22Rv1 (cell line): ENCODE measurements around the gene SOX10.

Source experiments
- CTCF ChIP-seq: fragments of 450-650 bp; IDR thresholded peaks from 2 replicates; pipeline ENCODE4 v1.5.1; 2017; ENCODE audit warnings: mild to moderate bottlenecking
- ZFX ChIP-seq: fragments of 450-650 bp; IDR thresholded peaks from 2 replicates; pipeline ENCODE4 v1.6.1; 2017; ENCODE audit warnings: antibody characterized with exemption, borderline replicate concordance

DNA sequence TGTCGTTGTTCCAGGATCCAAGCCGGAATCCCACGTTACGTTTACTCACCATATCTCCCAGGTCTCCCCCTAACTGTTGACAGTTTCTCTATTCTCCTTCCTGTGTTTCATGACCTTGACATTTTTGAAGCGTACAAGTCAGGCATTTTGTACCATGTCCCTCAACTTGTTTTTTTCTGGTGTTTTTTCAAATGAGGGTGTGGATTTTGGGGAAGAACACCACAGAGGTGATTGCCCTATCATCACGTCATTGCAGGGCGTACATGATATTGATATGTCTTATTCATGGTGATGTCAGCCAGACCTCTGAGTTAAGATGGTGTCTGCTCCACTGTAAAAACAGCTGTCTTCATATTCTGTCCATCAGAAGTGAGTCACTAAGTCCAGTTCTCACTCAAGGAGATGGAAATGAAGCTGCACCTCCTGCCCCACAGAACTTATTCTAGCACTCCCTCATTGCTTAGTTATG lies 28.3 kb upstream of the SOX10 start:
- TF ChIP-seq CTCF (no peak), ZFX (no peak)
